ENCODE results near the gene PREX1. TPM values are rescaled to one million over a fixed set of nuclear protein-coding genes. Genes with fewer than 3 reads are reported as not detected.
"Not testable (repeated sequence)": the region's sequence is repeated elsewhere in the genome, so short reads cannot be mapped to it uniquely, and the experiment has no call there.

Gene PREX1
- total RNA-seq, 1 donor from 2014 or later, result 20.4 TPM

GRCh38 chr20:48826883-48827771 is 672 bp downstream of the PREX1 start:
- no peaks in the 10 kb centered on the region for H3K36me3 ChIP-seq (ENCODE audit: control insufficient read depth in 3 of 3, insufficient read depth in 3 of 3, low read length in 3 of 3)
- peak overlapping the region; percentile 65 to 78 (median 65) for H3K4me3 ChIP-seq (ENCODE audit: low read length in 3 of 3)
- H3K4me1 ChIP-seq (ENCODE audit: control insufficient read depth in 3 of 3, insufficient read depth in 3 of 3, low read length in 3 of 3), result peaks cover 10 to 29% (median 15%) of the 10 kb centered on the region in 3 donors
- H3K9me3 ChIP-seq (ENCODE audit: control insufficient read depth in 3 of 3, low read length in 3 of 3), result no peaks in the 10 kb centered on the region
- peak overlapping the region; percentile 61 to 89 (median 79) for H3K9ac ChIP-seq (ENCODE audit: low read depth in 1 of 3, low read length in 3 of 3)
- H3K27me3 ChIP-seq (ENCODE audit: control insufficient read depth in 3 of 3, insufficient read depth in 3 of 3, low read length in 3 of 3), result peaks cover 0 to 3% (median 0%) of the 10 kb centered on the region in 3 donors
- H3K27ac ChIP-seq (ENCODE audit: low read depth, low read length), result no peak overlapping the region

DNA sequence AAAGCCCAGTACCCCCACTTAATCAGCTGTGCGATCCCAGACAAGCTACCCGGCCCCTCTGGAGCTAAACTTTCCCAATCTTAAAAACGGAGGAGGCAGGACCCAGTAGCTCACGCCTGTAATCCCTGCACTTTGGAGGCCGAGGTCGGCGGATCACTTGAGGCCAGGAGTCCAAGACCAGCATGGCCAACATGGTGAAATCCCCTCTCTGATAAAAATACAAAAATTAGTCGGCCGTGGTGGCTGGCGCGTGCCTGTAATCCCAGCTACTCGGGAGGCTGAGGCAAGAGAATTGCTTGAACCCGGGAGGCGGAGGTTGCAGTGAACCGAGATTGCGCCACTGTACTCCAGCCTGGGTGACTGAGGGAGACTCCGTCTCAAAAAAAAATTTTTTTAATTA is 1.3 kb downstream of the PREX1 start:
- not testable (repeated sequence) for H3K9me3 ChIP-seq (ENCODE audit: control insufficient read depth in 3 of 3, low read length in 3 of 3); H3K27ac ChIP-seq (ENCODE audit: low read depth, low read length); H3K36me3 ChIP-seq (ENCODE audit: control insufficient read depth in 3 of 3, insufficient read depth in 3 of 3, low read length in 3 of 3); H3K27me3 ChIP-seq (ENCODE audit: control insufficient read depth in 3 of 3, insufficient read depth in 3 of 3, low read length in 3 of 3)
- Histone ChIP-seq H3K4me3 (ENCODE audit: low read length in 3 of 3) (peak overlapping the region; percentile 56 to 65 (median 65)), H3K4me1 (ENCODE audit: control insufficient read depth in 3 of 3, insufficient read depth in 3 of 3, low read length in 3 of 3) (peaks cover 5 to 25% (median 14%) of the 10 kb centered on the region in 3 donors), H3K9ac (ENCODE audit: low read depth in 1 of 3, low read length in 3 of 3) (peak overlapping the region in 2 of 3 donors; percentile 57 to 61)

- H3K4me1 ChIP-seq (ENCODE audit: control insufficient read depth in 3 of 3, insufficient read depth in 3 of 3, low read length in 3 of 3), result peaks cover 4 to 22% (median 10%) of the 10 kb centered on the region in 3 donors
- peaks cover 0 to 3% (median 0%) of the 10 kb centered on the region in 3 donors for H3K27me3 ChIP-seq (ENCODE audit: control insufficient read depth in 3 of 3, insufficient read depth in 3 of 3, low read length in 3 of 3)
- peak overlapping the region in 1 of 3 donors; percentile 13 for H3K4me3 ChIP-seq (ENCODE audit: low read length in 3 of 3)
- no peaks in the 10 kb centered on the region for H3K9me3 ChIP-seq (ENCODE audit: control insufficient read depth in 3 of 3, low read length in 3 of 3)
- H3K27ac ChIP-seq (ENCODE audit: low read depth, low read length), result no peak overlapping the region
- H3K9ac ChIP-seq (ENCODE audit: low read depth in 1 of 3, low read length in 3 of 3), result peak overlapping the region in 2 of 3 donors; percentile 57 to 61
- no peaks in the 10 kb centered on the region for H3K36me3 ChIP-seq (ENCODE audit: control insufficient read depth in 3 of 3, insufficient read depth in 3 of 3, low read length in 3 of 3)
Observed at GRCh38 chr20:48826069-48826468, 1.7 kb downstream of the PREX1 start.

GRCh38 chr20:48825566-48825920 is 2.3 kb downstream of the PREX1 start:
- peak overlapping the region in 1 of 3 donors; percentile 13 for H3K4me3 ChIP-seq (ENCODE audit: low read length in 3 of 3)
- no peak overlapping the region for H3K9ac ChIP-seq (ENCODE audit: low read depth in 1 of 3, low read length in 3 of 3)
- H3K4me1 ChIP-seq (ENCODE audit: control insufficient read depth in 3 of 3, insufficient read depth in 3 of 3, low read length in 3 of 3), result peaks cover 4 to 25% (median 8%) of the 10 kb centered on the region in 3 donors
- no peaks in the 10 kb centered on the region for H3K36me3 ChIP-seq (ENCODE audit: control insufficient read depth in 3 of 3, insufficient read depth in 3 of 3, low read length in 3 of 3)
- H3K27me3 ChIP-seq (ENCODE audit: control insufficient read depth in 3 of 3, insufficient read depth in 3 of 3, low read length in 3 of 3), result peaks cover 0 to 3% (median 0%) of the 10 kb centered on the region in 3 donors
- H3K9me3 ChIP-seq (ENCODE audit: control insufficient read depth in 3 of 3, low read length in 3 of 3), result no peaks in the 10 kb centered on the region
- H3K27ac ChIP-seq (ENCODE audit: low read depth, low read length), result no peak overlapping the region

DNA sequence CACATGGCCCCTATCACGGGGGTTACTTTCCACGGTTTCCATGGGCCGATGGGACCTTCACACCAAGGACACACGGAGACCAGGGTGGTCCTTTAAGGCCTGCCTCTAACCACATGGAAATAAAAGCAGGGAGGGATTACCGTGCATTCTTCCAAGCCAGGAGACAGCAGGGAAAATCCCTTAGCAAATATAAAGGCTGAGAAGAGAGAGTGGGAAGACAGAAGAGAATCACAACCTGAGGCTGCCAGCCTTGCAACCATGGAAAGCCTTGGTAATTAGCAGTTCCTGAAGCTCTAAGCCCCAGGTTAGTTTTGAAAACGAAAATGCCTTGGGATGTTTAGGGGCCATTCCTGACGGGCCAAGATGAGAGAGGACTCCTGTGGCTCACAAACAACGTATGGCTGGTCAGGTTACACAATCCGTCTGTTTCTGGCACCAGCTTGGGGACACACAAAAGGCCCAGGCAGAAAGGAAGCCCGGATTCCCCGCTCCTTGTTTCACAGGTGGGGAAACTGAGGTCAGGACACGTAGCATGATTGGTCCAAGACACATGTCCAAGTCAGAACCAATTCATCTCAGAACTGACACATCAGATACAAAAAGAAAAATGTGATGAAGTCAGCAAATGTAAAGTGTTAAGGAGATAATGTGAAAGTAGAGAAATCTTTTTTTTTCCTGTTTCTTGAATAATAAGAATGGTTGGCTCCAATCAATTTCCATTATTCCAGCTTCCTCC is 2.8 kb downstream of the PREX1 start:
- Histone ChIP-seq H3K27ac (ENCODE audit: low read depth, low read length) (no peak overlapping the region), H3K9ac (ENCODE audit: low read depth in 1 of 3, low read length in 3 of 3) (peak overlapping the region in 1 of 3 donors; percentile 70), H3K4me3 (ENCODE audit: low read length in 3 of 3) (peak overlapping the region in 2 of 3 donors; percentile 13 to 35), H3K27me3 (ENCODE audit: control insufficient read depth in 3 of 3, insufficient read depth in 3 of 3, low read length in 3 of 3) (peaks cover 0 to 3% (median 0%) of the 10 kb centered on the region in 3 donors), H3K4me1 (ENCODE audit: control insufficient read depth in 3 of 3, insufficient read depth in 3 of 3, low read length in 3 of 3) (peaks cover 7 to 31% (median 13%) of the 10 kb centered on the region in 3 donors), H3K36me3 (ENCODE audit: control insufficient read depth in 3 of 3, insufficient read depth in 3 of 3, low read length in 3 of 3) (no peaks in the 10 kb centered on the region), H3K9me3 (ENCODE audit: control insufficient read depth in 3 of 3, low read length in 3 of 3) (no peaks in the 10 kb centered on the region)

DNA sequence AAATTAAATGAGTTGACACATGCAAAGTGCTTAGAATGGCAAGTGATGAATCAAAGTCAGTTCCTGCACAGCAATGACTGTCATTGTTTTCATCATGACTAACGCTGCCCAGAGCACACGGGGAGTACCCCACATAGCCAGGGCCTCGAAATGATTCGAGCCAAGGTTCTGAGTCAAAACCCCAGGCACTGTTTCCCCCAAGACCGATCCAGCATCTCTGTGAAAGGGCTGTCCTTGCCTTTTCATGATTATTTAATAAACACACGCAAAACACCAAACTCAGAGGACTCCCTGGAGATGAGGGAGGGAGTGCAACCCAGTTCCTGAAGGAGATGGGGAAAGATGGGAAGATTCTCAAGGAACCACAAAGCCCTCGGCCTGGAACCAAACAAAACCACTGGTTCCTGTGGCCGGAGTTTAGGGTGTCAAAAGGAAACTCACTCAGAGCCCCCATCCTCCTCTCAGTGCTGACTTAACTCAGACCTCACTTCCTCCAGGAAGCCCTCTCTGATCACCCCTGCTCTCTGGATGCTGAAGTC is 3.8 kb downstream of the PREX1 start:
- peaks cover 9 to 38% (median 19%) of the 10 kb centered on the region in 3 donors for H3K4me1 ChIP-seq (ENCODE audit: control insufficient read depth in 3 of 3, insufficient read depth in 3 of 3, low read length in 3 of 3)
- no peak overlapping the region for H3K4me3 ChIP-seq (ENCODE audit: low read length in 3 of 3)
- H3K9ac ChIP-seq (ENCODE audit: low read depth in 1 of 3, low read length in 3 of 3), result peak overlapping the region in 1 of 3 donors; percentile 16

GRCh38 chr20:48823476-48823875 is 4.3 kb downstream of the PREX1 start:
- H3K27me3 ChIP-seq (ENCODE audit: control insufficient read depth in 3 of 3, insufficient read depth in 3 of 3, low read length in 3 of 3), result peaks cover 0 to 3% (median 0%) of the 10 kb centered on the region in 3 donors
- H3K9ac ChIP-seq (ENCODE audit: low read depth in 1 of 3, low read length in 3 of 3), result peak overlapping the region in 1 of 3 donors; percentile 16
- peaks cover 9 to 41% (median 23%) of the 10 kb centered on the region in 3 donors for H3K4me1 ChIP-seq (ENCODE audit: control insufficient read depth in 3 of 3, insufficient read depth in 3 of 3, low read length in 3 of 3)
- H3K4me3 ChIP-seq (ENCODE audit: low read length in 3 of 3), result no peak overlapping the region
- H3K9me3 ChIP-seq (ENCODE audit: control insufficient read depth in 3 of 3, low read length in 3 of 3), result no peaks in the 10 kb centered on the region
- no peak overlapping the region for H3K27ac ChIP-seq (ENCODE audit: low read depth, low read length)
- H3K36me3 ChIP-seq (ENCODE audit: control insufficient read depth in 3 of 3, insufficient read depth in 3 of 3, low read length in 3 of 3), result no peaks in the 10 kb centered on the region

More for the DNA sequence above, 3.8 kb downstream of the PREX1 start:
- Histone ChIP-seq H3K27me3 (ENCODE audit: control insufficient read depth in 3 of 3, insufficient read depth in 3 of 3, low read length in 3 of 3) (peaks cover 0 to 3% (median 0%) of the 10 kb centered on the region in 3 donors), H3K27ac (ENCODE audit: low read depth, low read length) (no peak overlapping the region), H3K9me3 (ENCODE audit: control insufficient read depth in 3 of 3, low read length in 3 of 3) (no peaks in the 10 kb centered on the region), H3K36me3 (ENCODE audit: control insufficient read depth in 3 of 3, insufficient read depth in 3 of 3, low read length in 3 of 3) (no peaks in the 10 kb centered on the region)

GRCh38 chr20:48822879-48823385 is 4.9 kb downstream of the PREX1 start:
- H3K4me3 ChIP-seq (ENCODE audit: low read length in 3 of 3), result no peak overlapping the region
- no peak overlapping the region for H3K9ac ChIP-seq (ENCODE audit: low read depth in 1 of 3, low read length in 3 of 3)
- no peaks in the 10 kb centered on the region for H3K36me3 ChIP-seq (ENCODE audit: control insufficient read depth in 3 of 3, insufficient read depth in 3 of 3, low read length in 3 of 3)
- H3K9me3 ChIP-seq (ENCODE audit: control insufficient read depth in 3 of 3, low read length in 3 of 3), result no peaks in the 10 kb centered on the region
- peaks cover 9 to 42% (median 23%) of the 10 kb centered on the region in 3 donors for H3K4me1 ChIP-seq (ENCODE audit: control insufficient read depth in 3 of 3, insufficient read depth in 3 of 3, low read length in 3 of 3)
- peaks cover 0 to 3% (median 0%) of the 10 kb centered on the region in 3 donors for H3K27me3 ChIP-seq (ENCODE audit: control insufficient read depth in 3 of 3, insufficient read depth in 3 of 3, low read length in 3 of 3)
- H3K27ac ChIP-seq (ENCODE audit: low read depth, low read length), result no peak overlapping the region

GRCh38 chr20:48822178-48822577 is 5.6 kb downstream of the PREX1 start:
- H3K27ac ChIP-seq (ENCODE audit: low read depth, low read length), result no peak overlapping the region
- H3K4me1 ChIP-seq (ENCODE audit: control insufficient read depth in 3 of 3, insufficient read depth in 3 of 3, low read length in 3 of 3), result peaks cover 9 to 45% (median 23%) of the 10 kb centered on the region in 3 donors
- peaks cover 0 to 3% (median 0%) of the 10 kb centered on the region in 3 donors for H3K27me3 ChIP-seq (ENCODE audit: control insufficient read depth in 3 of 3, insufficient read depth in 3 of 3, low read length in 3 of 3)

More at GRCh38 chr20:48822178-48822577, 5.6 kb downstream of the PREX1 start:
- no peak overlapping the region for H3K4me3 ChIP-seq (ENCODE audit: low read length in 3 of 3)
- H3K36me3 ChIP-seq (ENCODE audit: control insufficient read depth in 3 of 3, insufficient read depth in 3 of 3, low read length in 3 of 3), result no peaks in the 10 kb centered on the region
- H3K9me3 ChIP-seq (ENCODE audit: control insufficient read depth in 3 of 3, low read length in 3 of 3), result no peaks in the 10 kb centered on the region
- no peak overlapping the region for H3K9ac ChIP-seq (ENCODE audit: low read depth in 1 of 3, low read length in 3 of 3)

Data from skeletal muscle tissue (tissue), 4 donors.